Activated CD8-positive, alpha-beta memory T cell treated with anti-CD3 and anti-CD28 coated beads, Interleukin-2, amount 50 U/mL, for 24 hours (primary cell): Measurements from ENCODE around the gene LAIR2.

Experiments
- DNase-seq: peaks from one replicate; pipeline ENCODE4 v3.0.0-alpha.2; 2020; ENCODE audit errors: extremely low read depth

The LAIR2 gene

DNA sequence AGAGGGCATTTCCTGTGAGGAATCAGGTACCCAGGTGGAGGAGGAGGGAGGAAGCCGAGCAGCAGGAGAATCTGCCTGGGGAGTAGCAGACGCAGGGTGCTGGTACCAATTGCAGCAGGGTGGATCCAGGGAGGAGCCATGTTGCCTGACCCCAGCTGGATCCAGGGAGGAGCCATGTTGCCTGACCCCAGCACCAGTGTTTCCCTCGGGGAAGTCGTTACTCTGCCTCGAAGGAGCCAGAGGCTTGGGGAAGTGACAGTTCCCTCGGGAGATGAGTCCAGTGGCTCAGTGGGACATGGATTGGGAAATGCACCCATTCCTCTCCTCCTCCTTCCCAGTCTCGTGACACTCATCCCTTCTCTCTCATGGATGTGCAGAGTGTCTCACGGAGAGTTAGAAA lies 31.5 kb downstream of the LAIR2 start:
- no peak for DNase-seq

- DNase-seq, result no peak
These were observed 33.0 kb downstream of the LAIR2 start for GRCh38 chr19:54535601-54536000.

DNA sequence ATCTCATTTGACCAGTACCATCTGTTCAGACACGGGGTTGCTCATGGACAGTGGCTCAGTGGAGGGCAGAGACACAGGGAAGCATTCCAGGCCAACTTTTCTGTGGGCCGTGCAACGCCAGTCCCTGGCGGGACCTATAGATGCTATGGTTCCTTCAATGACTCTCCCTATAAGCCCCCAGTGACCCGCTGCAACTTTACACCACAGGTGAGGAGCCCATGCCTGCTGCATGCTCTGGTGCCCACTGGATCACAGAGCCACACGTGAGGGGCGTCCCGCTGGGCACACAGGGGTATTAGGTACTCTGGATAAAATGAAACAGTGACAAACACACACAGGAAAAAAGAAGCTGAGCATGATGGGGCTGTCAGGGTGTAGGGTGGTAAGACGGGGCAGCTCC lies 34.3 kb downstream of the LAIR2 start:
- DNase-seq, result no peak

GRCh38 chr19:54541712-54542111 lies 39.1 kb downstream of the LAIR2 start:
- no peak for DNase-seq

DNA sequence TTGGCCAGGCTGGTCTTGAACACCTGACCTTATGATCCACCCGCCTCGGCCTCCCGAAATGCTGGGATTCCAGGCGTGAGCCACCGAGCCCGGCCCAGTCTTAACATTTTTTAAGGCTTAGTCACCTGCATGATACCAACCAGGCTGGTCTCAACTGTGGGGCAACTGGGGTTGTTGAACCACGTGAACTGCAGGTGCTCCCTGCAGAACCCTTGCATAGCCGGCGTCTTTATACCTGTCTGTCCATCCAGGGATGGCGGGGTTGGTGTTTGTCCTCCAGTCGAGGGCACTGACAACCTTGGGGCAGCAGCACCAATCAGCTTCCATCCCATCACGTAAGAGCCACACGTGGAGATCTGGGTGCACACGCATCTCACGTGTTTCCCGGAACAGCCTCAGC lies 46.2 kb downstream of the LAIR2 start:
- no peak for DNase-seq

DNA sequence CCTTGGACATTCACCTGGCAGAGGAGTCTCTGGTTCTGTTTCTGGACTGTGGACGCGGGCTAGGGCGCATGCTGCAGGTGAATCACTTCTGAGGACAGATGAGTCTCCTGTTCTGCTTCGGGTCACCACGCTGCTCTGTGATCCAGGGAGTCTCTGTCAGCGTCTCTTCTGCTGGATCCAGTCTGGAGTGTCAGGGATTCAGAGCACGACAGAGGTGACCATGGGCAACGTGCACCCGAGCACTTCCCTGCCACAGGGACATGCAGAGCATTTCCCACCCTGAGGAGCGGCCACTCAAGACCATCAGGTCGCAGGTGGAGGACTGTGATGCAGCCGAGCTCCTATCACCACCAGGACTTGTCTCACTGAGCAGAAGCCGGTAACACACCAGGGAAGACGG lies 46.6 kb downstream of the LAIR2 start:
- DNase-seq, result no peak

GRCh38 chr19:54551293-54551692 lies 48.7 kb downstream of the LAIR2 start:
- DNase-seq, result no peak

DNA sequence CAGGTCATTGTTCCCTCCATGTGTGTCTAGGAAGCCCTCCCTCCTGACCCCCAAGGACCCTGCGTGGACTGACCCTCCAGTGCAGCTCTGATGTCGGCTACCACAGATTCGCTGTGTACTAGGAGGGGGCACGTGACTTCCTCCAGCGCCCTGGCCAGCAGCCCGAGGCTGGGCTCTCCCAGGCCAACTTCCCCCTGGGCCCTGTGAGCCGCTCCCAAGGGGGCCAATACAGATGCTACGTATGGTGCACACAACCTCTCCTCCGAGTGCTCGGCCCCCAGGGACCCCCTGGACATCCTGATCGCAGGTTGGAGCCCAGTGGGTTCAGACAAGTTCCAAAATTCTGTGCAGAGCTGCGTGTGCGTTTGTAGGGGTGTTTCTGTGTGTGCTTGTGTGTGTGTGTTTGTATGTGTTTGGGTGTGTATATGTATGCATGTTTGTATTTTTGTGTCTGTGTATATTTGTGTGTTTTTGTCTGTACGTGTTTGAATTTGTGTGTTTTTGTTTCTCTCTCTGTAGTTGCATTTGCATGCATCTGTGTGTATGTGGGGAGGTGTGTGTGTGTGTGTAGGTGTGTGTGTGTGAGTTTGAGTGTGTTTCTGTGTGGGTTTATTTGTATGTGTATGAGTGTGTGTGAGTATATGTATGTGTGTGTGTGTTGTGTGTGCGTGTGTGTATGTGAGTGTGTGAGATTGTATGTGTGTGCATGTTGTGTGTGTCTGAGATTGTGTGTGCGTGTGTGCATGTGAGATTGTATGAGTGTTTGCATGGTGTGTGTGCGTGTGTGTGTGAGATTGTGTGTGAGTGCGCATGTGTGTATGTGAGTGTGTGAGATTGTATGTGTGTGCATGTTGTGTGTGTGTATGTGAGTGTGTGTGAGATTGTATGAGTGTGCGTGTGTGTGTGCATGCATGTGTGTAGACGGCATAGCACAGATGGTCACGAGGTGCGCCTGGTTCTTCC lies 49.6 kb downstream of the LAIR2 start:
- DNase-seq, result no peak

- no peak for DNase-seq
These were observed 50.3 kb downstream of the LAIR2 start for GRCh38 chr19:54552913-54553310.

DNA sequence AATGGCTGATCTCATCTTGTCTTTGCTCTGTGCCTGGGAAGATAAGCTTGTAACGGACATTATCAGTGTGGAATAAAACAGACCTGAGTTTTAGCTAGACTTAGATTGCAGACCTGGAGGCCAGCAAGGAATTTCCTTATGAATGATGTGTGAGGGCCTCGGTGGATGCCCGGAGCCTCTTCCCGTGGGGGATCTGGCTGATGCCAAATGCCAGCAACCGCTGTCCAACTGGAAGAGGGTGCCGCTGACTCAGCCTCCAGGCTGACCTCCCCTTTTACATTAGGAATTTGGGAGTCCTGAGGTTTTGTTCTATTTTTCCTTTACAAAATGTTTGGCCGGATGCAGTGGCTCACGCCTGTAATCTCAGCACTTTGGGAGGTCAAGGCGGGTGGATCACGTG lies 51.4 kb downstream of the LAIR2 start:
- no peak for DNase-seq

GRCh38 chr19:54554896-54555295 lies 52.3 kb downstream of the LAIR2 start:
- no peak for DNase-seq

GRCh38 chr19:54556194-54556593 lies 53.6 kb downstream of the LAIR2 start:
- DNase-seq, result no peak

- no peak for DNase-seq
These were observed 55.7 kb downstream of the LAIR2 start for GRCh38 chr19:54558339-54558738.
